Peyer's patch (tissue), 4 donors: ENCODE measurements around the gene ARAF.

Source experiments
- POLR2A ChIP-seq, 2 donors: fragments of 450-650 bp; IDR thresholded peaks; one replicate each; pipeline ENCODE4 v1.5.1; 2017; ENCODE audit warnings: antibody characterized with exemption in 2 of 2, mild to moderate bottlenecking in 2 of 2, moderate library complexity in 2 of 2
- TF ChIP-seq, protein P1 (sequence below), 6 experiments: fragments of 450-650 bp in 4 of 6; fragments of 200-600 bp in 2 of 6; sonication (generic) in 1 of 6; IDR thresholded peaks; one replicate each; pipeline ENCODE4 v1.5.1; 2017 to 2019; ENCODE audit warnings: antibody characterized with exemption in 6 of 6, mild to moderate bottlenecking in 3 of 6, moderate library complexity in 1 of 6

DNA sequence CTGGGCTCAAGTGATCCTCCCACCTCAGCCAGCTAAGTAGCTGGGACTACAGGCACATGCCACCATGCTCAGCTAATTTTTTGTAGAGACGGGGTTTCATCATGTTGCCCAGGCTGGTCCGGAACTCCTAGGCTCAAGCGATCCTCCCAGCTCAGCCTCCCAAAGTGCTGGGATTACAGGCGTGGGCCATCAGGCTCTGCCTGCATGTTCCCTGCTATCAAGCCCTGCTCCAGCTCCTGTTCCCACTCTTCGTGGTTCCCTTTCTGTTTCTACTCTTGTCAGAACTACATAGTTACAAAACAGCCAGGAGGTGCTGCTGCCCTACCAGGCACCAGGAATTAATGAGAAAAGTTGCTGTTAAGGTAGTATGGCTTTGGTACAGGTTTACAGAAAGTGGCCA is 30.0 kb downstream of the ARAF start:
- no peak for TF ChIP-seq POLR2A (IDR thresholded peaks at IDR 0.05)
- TF ChIP-seq, protein P1, sequence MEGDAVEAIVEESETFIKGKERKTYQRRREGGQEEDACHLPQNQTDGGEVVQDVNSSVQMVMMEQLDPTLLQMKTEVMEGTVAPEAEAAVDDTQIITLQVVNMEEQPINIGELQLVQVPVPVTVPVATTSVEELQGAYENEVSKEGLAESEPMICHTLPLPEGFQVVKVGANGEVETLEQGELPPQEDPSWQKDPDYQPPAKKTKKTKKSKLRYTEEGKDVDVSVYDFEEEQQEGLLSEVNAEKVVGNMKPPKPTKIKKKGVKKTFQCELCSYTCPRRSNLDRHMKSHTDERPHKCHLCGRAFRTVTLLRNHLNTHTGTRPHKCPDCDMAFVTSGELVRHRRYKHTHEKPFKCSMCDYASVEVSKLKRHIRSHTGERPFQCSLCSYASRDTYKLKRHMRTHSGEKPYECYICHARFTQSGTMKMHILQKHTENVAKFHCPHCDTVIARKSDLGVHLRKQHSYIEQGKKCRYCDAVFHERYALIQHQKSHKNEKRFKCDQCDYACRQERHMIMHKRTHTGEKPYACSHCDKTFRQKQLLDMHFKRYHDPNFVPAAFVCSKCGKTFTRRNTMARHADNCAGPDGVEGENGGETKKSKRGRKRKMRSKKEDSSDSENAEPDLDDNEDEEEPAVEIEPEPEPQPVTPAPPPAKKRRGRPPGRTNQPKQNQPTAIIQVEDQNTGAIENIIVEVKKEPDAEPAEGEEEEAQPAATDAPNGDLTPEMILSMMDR (IDR thresholded peaks at IDR 0.05), result no peak
